Breast epithelium (tissue), 4 donors: ENCODE data around the gene FSTL3. TPM values are rescaled to one million over a fixed set of nuclear protein-coding genes. Genes with fewer than 3 reads are reported as not detected.
A peak's percentile ranks its signal among the peaks of the same experiment; 100 is the strongest.

ENCODE experiments used
- DNase-seq, 2 donors: peaks; one replicate each; pipeline ENCODE4 v3.0.0-alpha.2; 2019; ENCODE audit warnings: low spot score in 2 of 2
- H3K27ac ChIP-seq, 2 donors: fragments of 200-600 bp; sonication (generic) in 1 of 2; one replicate each; pipeline ENCODE4 v1.5.1; 2016 to 2019; ENCODE audit warnings: mild to moderate bottlenecking in 1 of 2
- H3K27me3 ChIP-seq, 2 donors: fragments of 200-600 bp; sonication (generic) in 1 of 2; one replicate each; pipeline versions ENCODE4 v1.5.1 to v1.6.0; 2017 to 2019; ENCODE audit warnings: control low read depth in 1 of 2, mild to moderate bottlenecking in 1 of 2
- H3K36me3 ChIP-seq: fragments of 200-600 bp; one replicate; pipeline ENCODE4 v1.5.1; 2019
- H3K4me1 ChIP-seq, 2 donors: fragments of 200-600 bp; sonication (generic); one replicate each; pipeline ENCODE4 v1.5.1; 2016 to 2019; ENCODE audit warnings: control low read depth in 1 of 2
- H3K4me3 ChIP-seq, 3 donors: fragments of 200-600 bp; sonication (generic); 1 replicate in 2 of 3; 2 replicates in 1 of 3; pipeline ENCODE4 v1.5.1; 2016 to 2019; ENCODE audit warnings: mild to moderate bottlenecking in 3 of 3, moderate library complexity in 2 of 3
- H3K9me3 ChIP-seq, 2 donors: fragments of 200-600 bp; sonication (generic) in 1 of 2; one replicate each; pipeline ENCODE4 v1.5.1; 2016 to 2019; ENCODE audit warnings: control low read depth in 1 of 2
- CTCF ChIP-seq, 3 donors: fragments of 450-650 bp; IDR thresholded peaks; one replicate each; pipeline ENCODE4 v1.5.1; 2016 to 2017; ENCODE audit warnings: antibody characterized with exemption in 3 of 3, mild to moderate bottlenecking in 3 of 3, moderate library complexity in 3 of 3
- POLR2A ChIP-seq: fragments of 450-650 bp; IDR thresholded peaks from one replicate; pipeline ENCODE4 v1.6.1; 2016; ENCODE audit warnings: antibody characterized with exemption, mild to moderate bottlenecking, moderate library complexity
- POLR2AphosphoS5 ChIP-seq, 3 donors: sonication (generic); formaldehyde crosslinking; IDR thresholded peaks; one replicate each; pipeline ENCODE4 v1.6.1; 2017; ENCODE audit warnings: antibody characterized with exemption in 3 of 3
- intact Hi-C: fragments of 100-400 bp; cut with DNase I; formaldehyde crosslinking; loops from one replicate; pipeline ENCODE4 v1.15.1; 2023; ENCODE audit warnings: low total_unique reads
- total RNA-seq, 3 donors: library from RNA; depleted of rRNA; stranded (reverse); fragments of >200 nt; gene quantifications; one replicate each; pipeline ENCODE4 v1.1.0, GENCODE V29; 2016

Gene FSTL3
- total RNA-seq, 3 donors from 2014 or later, result 37.8 to 198 (median 111) TPM

DNA sequence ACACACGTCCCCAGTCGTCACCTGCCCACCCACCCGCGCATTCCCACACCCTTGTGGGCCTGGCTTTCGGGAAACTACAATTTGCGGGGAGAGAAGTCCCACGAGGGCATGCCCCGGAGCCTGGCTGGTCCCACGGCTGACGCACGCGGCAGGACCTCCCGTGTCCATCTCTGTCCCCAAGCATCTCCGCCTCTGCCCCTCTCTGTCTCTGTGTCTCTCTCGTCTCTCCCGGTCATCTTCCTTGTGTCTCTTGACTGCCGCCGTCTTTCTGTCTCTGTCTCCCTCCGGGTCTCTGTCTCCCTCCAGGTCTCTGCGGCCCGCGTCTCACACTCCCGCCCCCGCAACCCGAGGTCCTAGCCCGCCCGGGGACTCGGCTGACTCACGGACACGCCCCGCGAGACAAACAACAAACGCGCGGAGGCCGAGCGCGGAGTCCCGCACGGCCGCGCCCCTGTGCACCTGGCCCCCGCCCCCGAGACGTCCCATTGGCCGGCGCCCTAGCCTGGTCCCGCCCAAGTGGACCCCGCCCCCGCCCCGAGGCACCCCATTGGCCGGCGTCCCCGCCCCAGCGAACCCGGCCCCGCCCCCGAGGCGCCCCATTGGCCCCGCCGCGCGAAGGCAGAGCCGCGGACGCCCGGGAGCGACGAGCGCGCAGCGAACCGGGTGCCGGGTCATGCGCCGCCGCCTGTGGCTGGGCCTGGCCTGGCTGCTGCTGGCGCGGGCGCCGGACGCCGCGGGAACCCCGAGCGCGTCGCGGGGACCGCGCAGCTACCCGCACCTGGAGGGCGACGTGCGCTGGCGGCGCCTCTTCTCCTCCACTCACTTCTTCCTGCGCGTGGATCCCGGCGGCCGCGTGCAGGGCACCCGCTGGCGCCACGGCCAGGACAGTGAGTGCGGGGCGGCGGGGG is 36.7 kb upstream of the FSTL3 start, which contains the start of gene FGF22:
Gene FGF22 (plus strand): TSS at position 627 of the 908 bp plus-strand sequence. CDS start 47 bp downstream, at position 674.
- Histone ChIP-seq H3K4me1 (peaks cover 0 to 7% of the 10 kb centered on the region in 2 donors), H3K9me3 (no peaks in the 10 kb centered on the region), H3K27me3 (no peaks in the 10 kb centered on the region), H3K4me3 (peak within 1 kb of the TSS; percentile 36 to 64 (median 58)), H3K27ac (peak within 1 kb of the TSS; percentile 20 to 54), H3K36me3 (no peaks in the 10 kb centered on the region)
- DNase-seq, result peak; percentile 91 to 97
- intact Hi-C loops, result no loop called here
- no peak for TF ChIP-seq CTCF (IDR thresholded peaks at IDR 0.05)
- TF ChIP-seq POLR2AphosphoS5 (IDR thresholded peaks at IDR 0.05), result peak in 1 of 3 donors; percentile 51
- no peak for TF ChIP-seq POLR2A

GRCh38 chr19:640161-640558 is 36.0 kb upstream of the FSTL3 start:
- Histone ChIP-seq H3K4me1 (peaks cover 0 to 7% of the 10 kb centered on the region in 2 donors), H3K36me3 (no peaks in the 10 kb centered on the region), H3K27ac (peak overlapping the region in 1 of 2 donors; percentile 54), H3K4me3 (peak overlapping the region; percentile 36 to 64 (median 58)), H3K27me3 (no peaks in the 10 kb centered on the region), H3K9me3 (no peaks in the 10 kb centered on the region)
- intact Hi-C loops, result no loop called here
- no peak for DNase-seq
- no peak for TF ChIP-seq POLR2AphosphoS5 (IDR thresholded peaks at IDR 0.05)
- no peak for TF ChIP-seq POLR2A
- no peak for TF ChIP-seq CTCF (IDR thresholded peaks at IDR 0.05)

DNA sequence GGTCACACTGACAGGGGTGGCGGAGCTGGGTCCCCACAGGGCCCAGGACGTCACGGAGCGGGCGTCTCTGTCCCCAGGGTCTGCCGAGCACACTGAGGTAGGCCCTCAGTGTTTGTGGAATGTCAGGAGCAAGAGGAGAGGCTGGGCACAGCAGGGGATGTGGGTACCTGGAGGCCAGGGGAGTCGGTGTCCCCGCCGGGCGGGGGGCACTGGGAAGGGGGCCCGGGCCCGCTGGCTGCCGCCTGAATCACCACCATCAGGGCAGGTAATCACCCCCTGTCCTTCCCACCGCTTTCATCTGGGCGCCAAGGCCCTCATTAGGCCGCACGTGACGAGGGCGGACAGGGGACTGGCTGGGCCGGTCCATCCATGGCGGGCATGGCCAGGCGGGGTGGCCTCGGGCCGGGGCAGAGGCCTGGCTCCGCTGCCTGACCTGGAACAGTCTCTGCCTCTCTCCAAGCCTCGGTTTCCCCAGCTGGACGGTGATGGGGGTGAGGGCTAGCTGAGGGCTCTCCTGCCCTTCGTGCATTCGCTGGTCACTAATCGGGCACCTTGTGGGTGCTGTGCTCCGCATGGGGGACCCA is 35.5 kb upstream of the FSTL3 start:
- no peaks in the 10 kb centered on the region for H3K36me3 ChIP-seq

GRCh38 chr19:641702-642101 is 34.5 kb upstream of the FSTL3 start:
- no peaks in the 10 kb centered on the region for H3K9me3 ChIP-seq
- TF ChIP-seq POLR2A, result no peak
- TF ChIP-seq POLR2AphosphoS5 (IDR thresholded peaks at IDR 0.05), result no peak
- TF ChIP-seq CTCF (IDR thresholded peaks at IDR 0.05), result no peak
- H3K4me1 ChIP-seq, result peaks cover 0 to 7% of the 10 kb centered on the region in 2 donors
- peak overlapping the region in 1 of 2 donors; percentile 3 for H3K27ac ChIP-seq
- peak overlapping the region in 1 of 3 donors; percentile 33 for H3K4me3 ChIP-seq
- H3K36me3 ChIP-seq, result no peaks in the 10 kb centered on the region
- intact Hi-C loops, result no loop called here
- no peaks in the 10 kb centered on the region for H3K27me3 ChIP-seq
- peak in 1 of 2 donors; percentile 67 for DNase-seq

More for the DNA sequence above, 35.5 kb upstream of the FSTL3 start:
- H3K4me3 ChIP-seq, result no peak overlapping the region
- peaks cover 0 to 7% of the 10 kb centered on the region in 2 donors for H3K4me1 ChIP-seq
- H3K9me3 ChIP-seq, result no peaks in the 10 kb centered on the region
- H3K27me3 ChIP-seq, result no peaks in the 10 kb centered on the region
- H3K27ac ChIP-seq, result no peak overlapping the region
- intact Hi-C loops, result no loop called here
- TF ChIP-seq POLR2A, result no peak
- TF ChIP-seq POLR2AphosphoS5 (IDR thresholded peaks at IDR 0.05), result no peak
- TF ChIP-seq CTCF (IDR thresholded peaks at IDR 0.05), result no peak
- no peak for DNase-seq
